H9 (cell line): ENCODE results near the gene BCL2L1. TPM values are rescaled to one million over a fixed set of nuclear protein-coding genes. Genes with fewer than 3 reads are reported as not detected.
"Not testable (repeated sequence)": the region's sequence is repeated elsewhere in the genome, so short reads cannot be mapped to it uniquely, and the experiment has no call there.

ENCODE experiments used
- DNase-seq: peaks from one replicate; pipeline ENCODE4 v3.0.0-alpha.2; 2017
- H2AFZ ChIP-seq: one replicate; pipeline ENCODE4 v1.6.1; 2013; ENCODE audit warnings: mild to moderate bottlenecking, low read length, control low read depth, moderate library complexity
- H2AK5ac ChIP-seq: 2 replicates; pipeline ENCODE4 v1.6.1; 2013; ENCODE audit warnings: low read length, control low read depth, mixed read lengths; ENCODE audit not compliant: insufficient read length
- H2BK120ac ChIP-seq: one replicate; pipeline ENCODE4 v1.6.1; 2013; ENCODE audit warnings: low read depth, mild to moderate bottlenecking, low read length, control low read depth, inconsistent platforms; ENCODE audit not compliant: poor library complexity, severe bottlenecking
- H2BK12ac ChIP-seq: 2 replicates; pipeline ENCODE4 v1.6.1; 2013; ENCODE audit warnings: low read length, control low read depth, mixed read lengths, low read depth; ENCODE audit not compliant: insufficient read length
- H2BK15ac ChIP-seq: 2 replicates; pipeline ENCODE4 v1.6.1; 2013; ENCODE audit warnings: low read depth, low read length, control low read depth
- H2BK20ac ChIP-seq: one replicate; pipeline ENCODE4 v1.6.1; 2013; ENCODE audit warnings: low read depth, mild to moderate bottlenecking, low read length, control low read depth, inconsistent platforms; ENCODE audit not compliant: poor library complexity, severe bottlenecking
- H2BK5ac ChIP-seq: 2 replicates; pipeline ENCODE4 v1.6.1; 2013; ENCODE audit warnings: low read length, control low read depth, mixed read lengths; ENCODE audit not compliant: insufficient read length
- H3K14ac ChIP-seq: 2 replicates; pipeline ENCODE4 v1.6.1; 2013; ENCODE audit warnings: low read length, control low read depth; ENCODE audit not compliant: insufficient read depth
- H3K18ac ChIP-seq: 2 replicates; pipeline ENCODE4 v1.6.1; 2013; ENCODE audit warnings: low read depth, mild to moderate bottlenecking, mixed read lengths, low read length, control low read depth; ENCODE audit not compliant: insufficient read length
- H3K23ac ChIP-seq: 2 replicates; pipeline ENCODE4 v1.6.1; 2013; ENCODE audit warnings: low read length, control low read depth, mixed read lengths, low read depth; ENCODE audit not compliant: insufficient read length
- H3K23me2 ChIP-seq: 2 replicates; pipeline ENCODE4 v1.6.1; 2013; ENCODE audit warnings: low read depth, mild to moderate bottlenecking, mixed read lengths, low read length, control low read depth; ENCODE audit not compliant: insufficient read length, poor library complexity, severe bottlenecking
- H3K27ac ChIP-seq: 2 replicates; pipeline ENCODE4 v1.5.1; 2013; ENCODE audit warnings: low read length, control low read depth, mixed read lengths, low read depth; ENCODE audit not compliant: insufficient read length
- H3K27me3 ChIP-seq: 2 replicates; pipeline ENCODE4 v1.6.1; 2013; ENCODE audit warnings: low read length, control low read depth, inconsistent platforms; ENCODE audit not compliant: insufficient read depth
- H3K4ac ChIP-seq: 2 replicates; pipeline ENCODE4 v1.6.1; 2013; ENCODE audit warnings: low read depth, mild to moderate bottlenecking, control low read depth, inconsistent platforms, low read length, moderate library complexity
- H3K4me1 ChIP-seq: 2 replicates; pipeline ENCODE4 v1.6.1; 2013; ENCODE audit warnings: low read length, control low read depth, inconsistent platforms; ENCODE audit not compliant: insufficient read depth
- H3K4me2 ChIP-seq: 2 replicates; pipeline ENCODE4 v1.6.1; 2013; ENCODE audit warnings: low read length, control low read depth, mixed read lengths; ENCODE audit not compliant: insufficient read length, insufficient read depth
- H3K56ac ChIP-seq: 2 replicates; pipeline ENCODE4 v1.6.1; 2013; ENCODE audit warnings: low read depth, mild to moderate bottlenecking, mixed read lengths, low read length, control low read depth; ENCODE audit not compliant: insufficient read length
- H3K79me1 ChIP-seq: 2 replicates; pipeline ENCODE4 v1.6.1; 2013; ENCODE audit warnings: low read depth, mild to moderate bottlenecking, moderate library complexity, low read length, control low read depth, inconsistent platforms; ENCODE audit not compliant: insufficient read depth, poor library complexity, severe bottlenecking
- H3K79me2 ChIP-seq: 2 replicates; pipeline ENCODE4 v1.6.1; 2013; ENCODE audit warnings: low read length, control low read depth, inconsistent platforms; ENCODE audit not compliant: insufficient read depth
- H3K9ac ChIP-seq: 2 replicates; pipeline ENCODE4 v1.6.1; 2013; ENCODE audit warnings: low read length, control low read depth, mixed read lengths; ENCODE audit not compliant: insufficient read length; ENCODE audit errors: extremely low read depth
- H3K9me3 ChIP-seq: one replicate; pipeline ENCODE4 v1.6.1; 2013; ENCODE audit warnings: low read depth, low read length, inconsistent platforms; ENCODE audit not compliant: control insufficient read depth
- H3T11ph ChIP-seq: one replicate; pipeline ENCODE4 v1.6.1; 2013; ENCODE audit warnings: mild to moderate bottlenecking, low read length, control low read depth, inconsistent platforms
- H4K20me1 ChIP-seq: one replicate; pipeline ENCODE4 v1.6.1; 2013; ENCODE audit not compliant: control insufficient read depth, insufficient read length, insufficient read depth
- H4K5ac ChIP-seq: 2 replicates; pipeline ENCODE4 v1.6.1; 2013; ENCODE audit warnings: low read depth, mild to moderate bottlenecking, mixed read lengths, low read length, control low read depth; ENCODE audit not compliant: insufficient read length
- H4K8ac ChIP-seq: replicated peaks from 2 replicates; pipeline ENCODE4 v1.6.1; 2013; ENCODE audit warnings: low read length, control low read depth, mixed read lengths, low read depth; ENCODE audit not compliant: insufficient read length
- H4K91ac ChIP-seq: 2 replicates; pipeline ENCODE4 v1.6.1; 2013; ENCODE audit warnings: low read depth, mild to moderate bottlenecking, moderate library complexity, mixed read lengths, low read length, control low read depth; ENCODE audit not compliant: insufficient read length
- H3K27ac Mint-ChIP-seq, 3 experiments: 2 replicates in 2 of 3; 3 replicates in 1 of 3; pipeline ENCODE4 v1.8.0; 2020 to 2021; ENCODE audit warnings: mixed read lengths in 3 of 3, mild to moderate bottlenecking in 1 of 3, moderate library complexity in 1 of 3
- H3K27me3 Mint-ChIP-seq: 2 replicates; pipeline ENCODE4 v1.8.0; 2021; ENCODE audit warnings: low read depth, mild to moderate bottlenecking, moderate library complexity, mixed read lengths
- H3K36me3 Mint-ChIP-seq, 3 experiments: 2 replicates in 2 of 3; 3 replicates in 1 of 3; pipeline ENCODE4 v1.8.0; 2020 to 2021; ENCODE audit warnings: low read depth in 3 of 3, mixed read lengths in 3 of 3; ENCODE audit not compliant: insufficient read depth in 1 of 3
- H3K4me1 Mint-ChIP-seq, 2 experiments: 2 replicates each; pipeline ENCODE4 v1.8.0; 2020; ENCODE audit warnings: mixed read lengths in 2 of 2
- H3K4me3 Mint-ChIP-seq, 2 experiments: 2 replicates in 1 of 2; 3 replicates in 1 of 2; pipeline ENCODE4 v1.8.0; 2020 to 2021; ENCODE audit warnings: mild to moderate bottlenecking in 2 of 2, mixed read lengths in 2 of 2, moderate library complexity in 1 of 2
- H3K9me3 Mint-ChIP-seq, 2 experiments: 2 replicates in 1 of 2; 3 replicates in 1 of 2; pipeline ENCODE4 v1.8.0; 2020; ENCODE audit warnings: mild to moderate bottlenecking in 2 of 2, mixed read lengths in 2 of 2, moderate library complexity in 1 of 2
- WGBS: extraction: QIAGEN DNeasy Blood & Tissue Kit; methylation state at CpG from one replicate; pipeline ENCODE4 v1.1.7; 2013; ENCODE audit warnings: missing lambda C conversion rate, low lambda C conversion rate, mixed read lengths; ENCODE audit not compliant: insufficient read length; ENCODE audit errors: extremely low coverage; 5-methylcytosine and 5-hydroxymethylcytosine counted together
- total RNA-seq: library from RNA; stranded (reverse); gene quantifications from 2 replicates; pipeline ENCODE4 v1.2.1, GENCODE V29; 2021
- TF ChIP-seq, protein P1 (sequence below): fragments of 200-600 bp; sonication (generic); conservative IDR thresholded peaks from 3 replicates; pipeline ENCODE4 v1.8.0; 2021; ENCODE audit warnings: antibody characterized with exemption, mild to moderate bottlenecking

The BCL2L1 gene
- total RNA-seq, 1 experiment from 2014 or later, result 105 TPM

DNA sequence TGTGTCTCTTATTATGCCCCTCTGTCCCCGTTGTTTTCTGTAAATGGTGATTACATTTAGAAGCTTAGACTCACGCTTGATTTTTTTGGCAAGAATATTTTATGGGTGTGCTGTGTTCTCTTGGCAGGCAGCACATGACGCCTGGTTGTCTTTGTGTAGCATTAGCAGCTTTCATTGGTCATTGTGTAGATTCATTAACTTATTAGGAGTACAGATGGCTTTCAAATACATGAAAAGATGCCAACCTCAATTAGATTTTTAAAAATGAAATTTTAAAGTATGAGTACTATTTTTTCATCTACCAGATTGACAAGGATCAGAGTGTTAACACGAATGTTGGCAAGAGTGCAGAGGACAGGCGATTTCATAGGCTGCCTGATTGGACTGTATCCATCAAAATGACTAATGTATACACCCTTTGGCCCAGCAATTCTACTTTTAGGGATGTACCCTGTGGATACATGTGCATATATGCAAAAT, 69.7 kb downstream of the BCL2L1 start:
- Histone ChIP-seq H3K27me3 (no peaks in the 10 kb centered on the region), H3K79me1 (no peaks in the 10 kb centered on the region), H3T11ph (no peak overlapping the region), H3K23me2 (no peaks in the 10 kb centered on the region), H2BK15ac (no peak overlapping the region), H2BK5ac (no peak overlapping the region), H3K56ac (no peak overlapping the region), H2BK20ac (no peak overlapping the region), H2BK120ac (no peak overlapping the region), H3K23ac (no peak overlapping the region), H2AFZ (no peak overlapping the region), H3K18ac (no peak overlapping the region), H3K4me2 (no peak overlapping the region), H3K4ac (no peak overlapping the region), H2AK5ac (no peak overlapping the region), H3K79me2 (no peaks in the 10 kb centered on the region), H2BK12ac (no peak overlapping the region), H3K4me1 (no peaks in the 10 kb centered on the region), H4K20me1 (no peaks in the 10 kb centered on the region), H4K91ac (no peak overlapping the region), H3K27ac (no peak overlapping the region), H4K8ac (no peak overlapping the region), H4K5ac (no peak overlapping the region), H3K9ac (no peak overlapping the region), H3K14ac (no peak overlapping the region), H3K9me3 (no peaks in the 10 kb centered on the region)
- no CpG with 5 or more reads among the region's 5 CpGs for WGBS
- no peaks in the 10 kb centered on the region for H3K9me3 Mint-ChIP-seq
- TF ChIP-seq, protein P1, sequence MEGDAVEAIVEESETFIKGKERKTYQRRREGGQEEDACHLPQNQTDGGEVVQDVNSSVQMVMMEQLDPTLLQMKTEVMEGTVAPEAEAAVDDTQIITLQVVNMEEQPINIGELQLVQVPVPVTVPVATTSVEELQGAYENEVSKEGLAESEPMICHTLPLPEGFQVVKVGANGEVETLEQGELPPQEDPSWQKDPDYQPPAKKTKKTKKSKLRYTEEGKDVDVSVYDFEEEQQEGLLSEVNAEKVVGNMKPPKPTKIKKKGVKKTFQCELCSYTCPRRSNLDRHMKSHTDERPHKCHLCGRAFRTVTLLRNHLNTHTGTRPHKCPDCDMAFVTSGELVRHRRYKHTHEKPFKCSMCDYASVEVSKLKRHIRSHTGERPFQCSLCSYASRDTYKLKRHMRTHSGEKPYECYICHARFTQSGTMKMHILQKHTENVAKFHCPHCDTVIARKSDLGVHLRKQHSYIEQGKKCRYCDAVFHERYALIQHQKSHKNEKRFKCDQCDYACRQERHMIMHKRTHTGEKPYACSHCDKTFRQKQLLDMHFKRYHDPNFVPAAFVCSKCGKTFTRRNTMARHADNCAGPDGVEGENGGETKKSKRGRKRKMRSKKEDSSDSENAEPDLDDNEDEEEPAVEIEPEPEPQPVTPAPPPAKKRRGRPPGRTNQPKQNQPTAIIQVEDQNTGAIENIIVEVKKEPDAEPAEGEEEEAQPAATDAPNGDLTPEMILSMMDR, result no peak
- no peak for DNase-seq
- H3K36me3 Mint-ChIP-seq, result no peaks in the 10 kb centered on the region
- no peaks in the 10 kb centered on the region for H3K4me1 Mint-ChIP-seq
- no peak overlapping the region for H3K27ac Mint-ChIP-seq
- H3K27me3 Mint-ChIP-seq, result peaks cover 5% of the 10 kb centered on the region
- no peak overlapping the region for H3K4me3 Mint-ChIP-seq

DNA sequence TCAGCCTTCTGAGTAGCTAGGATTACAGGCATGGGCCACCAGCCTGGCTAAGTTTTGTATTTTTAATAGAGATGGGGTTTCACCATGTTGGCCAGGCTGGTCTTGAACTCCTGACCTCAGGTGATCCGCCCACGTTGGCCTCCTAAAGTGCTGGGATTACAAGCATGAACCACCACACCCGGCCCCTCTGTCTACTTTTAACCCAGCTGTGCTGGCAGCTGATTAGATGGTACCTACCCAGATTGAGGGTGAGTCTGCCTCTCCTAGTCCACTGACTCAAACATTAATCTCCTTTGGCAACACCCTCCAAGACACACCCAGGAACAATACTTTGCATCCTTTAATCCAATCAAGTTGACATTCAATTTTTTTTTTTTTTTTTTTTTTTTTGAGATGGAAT, 74.6 kb downstream of the BCL2L1 start:
- H3K56ac ChIP-seq, H3K4ac ChIP-seq, H3K27me3 Mint-ChIP-seq, H3K4me3 Mint-ChIP-seq, H3K27me3 ChIP-seq, H2BK120ac ChIP-seq, H2BK12ac ChIP-seq, H3K14ac ChIP-seq, H3K79me2 ChIP-seq, H2BK20ac ChIP-seq, H4K20me1 ChIP-seq, H3K9ac ChIP-seq, H3K79me1 ChIP-seq, H4K5ac ChIP-seq, H2BK5ac ChIP-seq, H4K91ac ChIP-seq, DNase-seq, H3K23ac ChIP-seq, H4K8ac ChIP-seq, H2AFZ ChIP-seq, H3K27ac Mint-ChIP-seq, H3K4me1 ChIP-seq, H2BK15ac ChIP-seq, H3K18ac ChIP-seq, H3K9me3 ChIP-seq, H3T11ph ChIP-seq, H3K27ac ChIP-seq, H3K4me1 Mint-ChIP-seq, H3K9me3 Mint-ChIP-seq, H3K4me2 ChIP-seq, H2AK5ac ChIP-seq, H3K36me3 Mint-ChIP-seq, H3K23me2 ChIP-seq: not testable (repeated sequence)
- WGBS, result no CpG with 5 or more reads among the region's 3 CpGs
